DOHH2 (cell line): Measurements from ENCODE around the gene RIC1.

Source experiments
- H3F3A ChIP-seq: fragments of 200-600 bp; sonication (generic), shearing (Covaris generic); 2 replicates; pipeline ENCODE4 v1.6.0; 2016; ENCODE audit warnings: antibody characterized with exemption, mild to moderate bottlenecking; ENCODE audit not compliant: control insufficient read depth, insufficient read depth
- H3K27ac ChIP-seq: fragments of 200-600 bp; sonication (generic); 2 replicates; pipeline ENCODE4 v1.5.1; 2014; ENCODE audit warnings: low read depth, mild to moderate bottlenecking, low read length, moderate library complexity
- H3K27me3 ChIP-seq: fragments of 200-600 bp; sonication (generic); 2 replicates; pipeline ENCODE4 v1.6.1; 2014; ENCODE audit warnings: mild to moderate bottlenecking, low read length, mixed read lengths; ENCODE audit not compliant: control insufficient read depth
- H3K36me3 ChIP-seq: fragments of 200-600 bp; sonication (generic); 2 replicates; pipeline ENCODE4 v1.6.1; 2014; ENCODE audit warnings: mild to moderate bottlenecking, low read length, moderate library complexity, mixed read lengths; ENCODE audit not compliant: control insufficient read depth
- H3K4me1 ChIP-seq: fragments of 200-600 bp; sonication (generic); 2 replicates; pipeline ENCODE4 v1.6.1; 2014; ENCODE audit warnings: mild to moderate bottlenecking, low read length, mixed read lengths; ENCODE audit not compliant: control insufficient read depth
- H3K4me2 ChIP-seq: fragments of 200-600 bp; sonication (generic); 2 replicates; pipeline ENCODE4 v1.6.0; 2014; ENCODE audit warnings: mild to moderate bottlenecking, low read length, moderate library complexity
- H3K4me3 ChIP-seq: fragments of 200-600 bp; sonication (generic); 2 replicates; pipeline ENCODE4 v1.5.1; 2014; ENCODE audit warnings: mild to moderate bottlenecking, low read length, mixed read lengths
- H3K79me2 ChIP-seq: fragments of 200-600 bp; sonication (generic); 2 replicates; pipeline ENCODE4 v1.6.1; 2014; ENCODE audit warnings: mild to moderate bottlenecking, low read length, mixed read lengths; ENCODE audit not compliant: control insufficient read depth
- H3K9me2 ChIP-seq: fragments of 200-600 bp; sonication (generic); replicated peaks from 2 replicates; pipeline ENCODE4 v1.6.1; 2014; ENCODE audit warnings: mild to moderate bottlenecking, low read length, mixed read lengths; ENCODE audit not compliant: control insufficient read depth
- H3K9me3 ChIP-seq: fragments of 200-600 bp; sonication (generic); 2 replicates; pipeline ENCODE4 v1.6.1; 2014; ENCODE audit warnings: antibody characterized with exemption, low read length, mixed read lengths; ENCODE audit not compliant: control insufficient read depth, insufficient read depth
- H4K20me1 ChIP-seq: fragments of 200-600 bp; sonication (generic); 2 replicates; pipeline ENCODE4 v1.6.0; 2014; ENCODE audit warnings: low read depth, mild to moderate bottlenecking, antibody characterized with exemption, low read length, moderate library complexity; ENCODE audit not compliant: control insufficient read depth, insufficient read depth
- EZH2phosphoT487 ChIP-seq: fragments of 200-600 bp; sonication (generic); IDR thresholded peaks from 2 replicates; pipeline ENCODE4 v1.6.1; 2017; ENCODE audit warnings: borderline replicate concordance, mild to moderate bottlenecking, antibody characterized with exemption, low read length, moderate library complexity, mixed read lengths
- TF ChIP-seq, protein P1 (sequence below): fragments of 200-600 bp; sonication (generic); IDR thresholded peaks from one replicate; pipeline ENCODE4 v1.5.1; 2014; ENCODE audit warnings: antibody characterized with exemption, mild to moderate bottlenecking, low read depth, low read length; ENCODE audit not compliant: poor library complexity, severe bottlenecking

The RIC1 gene

DNA sequence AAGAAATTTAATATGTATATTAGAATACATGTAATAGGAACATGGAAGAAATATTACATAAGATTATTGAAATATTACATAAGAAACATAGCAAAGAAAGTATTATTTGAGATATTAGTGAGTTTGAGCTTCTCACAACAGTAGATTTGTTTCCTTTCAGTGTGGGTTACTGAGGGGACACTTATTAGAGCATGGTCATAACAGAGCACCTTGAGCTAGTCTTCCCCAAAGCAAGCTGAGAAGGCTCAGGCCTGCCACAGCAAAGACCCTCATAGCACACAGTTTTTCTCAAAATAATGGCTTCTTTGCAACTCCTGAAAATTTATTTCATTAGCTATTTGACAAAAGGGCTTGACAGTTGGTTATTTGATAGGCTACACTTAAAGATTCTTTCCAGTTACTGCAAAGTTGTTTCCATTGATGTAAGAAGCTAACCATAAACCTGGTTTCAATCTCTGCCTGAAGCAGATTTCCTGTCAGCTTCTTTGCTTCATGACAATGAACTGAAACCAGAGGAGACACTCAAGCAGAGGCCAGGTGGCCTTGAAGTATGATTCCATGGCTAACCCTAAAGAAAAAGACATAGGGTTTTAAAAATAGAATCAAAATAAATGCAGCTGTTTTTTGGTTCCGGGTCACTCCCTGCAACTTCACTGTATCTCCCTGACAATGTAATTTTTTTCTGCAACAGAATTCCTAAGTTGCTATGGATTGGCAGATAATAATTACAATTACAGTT is 135.4 kb downstream of the RIC1 start:
- H3K27me3 ChIP-seq: no peaks in the 10 kb centered on the region
- no peaks in the 10 kb centered on the region for H3K79me2 ChIP-seq
- no peak for TF ChIP-seq EZH2phosphoT487
- TF ChIP-seq, protein P1, sequence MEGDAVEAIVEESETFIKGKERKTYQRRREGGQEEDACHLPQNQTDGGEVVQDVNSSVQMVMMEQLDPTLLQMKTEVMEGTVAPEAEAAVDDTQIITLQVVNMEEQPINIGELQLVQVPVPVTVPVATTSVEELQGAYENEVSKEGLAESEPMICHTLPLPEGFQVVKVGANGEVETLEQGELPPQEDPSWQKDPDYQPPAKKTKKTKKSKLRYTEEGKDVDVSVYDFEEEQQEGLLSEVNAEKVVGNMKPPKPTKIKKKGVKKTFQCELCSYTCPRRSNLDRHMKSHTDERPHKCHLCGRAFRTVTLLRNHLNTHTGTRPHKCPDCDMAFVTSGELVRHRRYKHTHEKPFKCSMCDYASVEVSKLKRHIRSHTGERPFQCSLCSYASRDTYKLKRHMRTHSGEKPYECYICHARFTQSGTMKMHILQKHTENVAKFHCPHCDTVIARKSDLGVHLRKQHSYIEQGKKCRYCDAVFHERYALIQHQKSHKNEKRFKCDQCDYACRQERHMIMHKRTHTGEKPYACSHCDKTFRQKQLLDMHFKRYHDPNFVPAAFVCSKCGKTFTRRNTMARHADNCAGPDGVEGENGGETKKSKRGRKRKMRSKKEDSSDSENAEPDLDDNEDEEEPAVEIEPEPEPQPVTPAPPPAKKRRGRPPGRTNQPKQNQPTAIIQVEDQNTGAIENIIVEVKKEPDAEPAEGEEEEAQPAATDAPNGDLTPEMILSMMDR: no peak
- H3K4me1 ChIP-seq: no peaks in the 10 kb centered on the region
- H3K4me3 ChIP-seq: no peak overlapping the region
- no peaks in the 10 kb centered on the region for H4K20me1 ChIP-seq
- H3K4me2 ChIP-seq: no peak overlapping the region
- no peaks in the 10 kb centered on the region for H3K9me2 ChIP-seq
- peaks cover 96% of the 10 kb centered on the region for H3K36me3 ChIP-seq
- no peaks in the 10 kb centered on the region for H3K9me3 ChIP-seq
- H3K27ac ChIP-seq: no peak overlapping the region
- no peaks in the 10 kb centered on the region for H3F3A ChIP-seq

DNA sequence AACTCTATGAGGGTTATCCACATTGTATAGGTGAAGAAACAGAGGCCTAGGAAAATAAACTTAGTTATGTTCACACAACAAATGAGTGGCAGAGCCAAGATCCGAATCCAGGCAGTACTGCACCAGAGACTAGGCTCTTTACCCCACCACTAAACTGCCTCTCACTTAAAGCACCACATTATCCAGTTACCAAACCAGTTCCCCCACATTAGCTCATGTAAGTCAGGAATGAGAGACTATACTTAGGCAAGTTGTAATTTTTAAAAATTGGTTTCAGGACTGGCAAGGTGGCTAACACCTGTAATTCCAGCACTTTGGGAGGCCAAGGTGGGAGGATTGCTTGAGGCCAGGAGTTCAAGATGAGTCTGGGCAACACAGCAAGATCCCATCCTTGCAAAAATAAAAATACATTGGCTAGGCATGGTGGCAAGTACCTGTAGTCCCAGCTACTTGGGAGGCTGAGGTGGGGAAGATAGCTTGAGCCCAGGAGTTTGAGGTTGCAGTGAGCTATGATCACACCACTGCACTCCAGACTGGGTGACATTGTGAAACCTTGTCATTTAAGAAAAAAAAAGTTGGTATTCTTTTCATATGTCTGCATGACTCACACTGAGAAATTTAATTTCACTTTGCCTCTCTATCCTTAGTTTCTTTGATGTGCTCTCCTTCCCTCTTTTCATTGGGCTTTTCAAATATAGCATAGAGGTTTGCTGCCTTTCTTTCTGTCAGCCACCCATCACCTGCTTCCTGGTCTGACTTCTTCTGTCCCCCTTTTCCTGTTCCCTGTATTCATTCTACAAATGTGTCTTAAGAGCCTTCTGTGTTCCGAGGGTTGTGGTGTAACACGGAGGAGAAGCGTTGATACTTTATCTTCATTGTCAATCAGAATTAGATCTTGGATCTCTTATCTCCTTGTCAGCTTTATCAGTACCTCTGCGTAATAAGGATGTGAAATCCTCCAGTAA is 139.3 kb downstream of the RIC1 start:
- H3K27me3 ChIP-seq: no peaks in the 10 kb centered on the region
- H3K4me1 ChIP-seq: no peaks in the 10 kb centered on the region
- peaks cover 100% of the 10 kb centered on the region for H3K36me3 ChIP-seq
- H3K9me3 ChIP-seq: no peaks in the 10 kb centered on the region
- no peak for TF ChIP-seq EZH2phosphoT487
- TF ChIP-seq, protein P1: no peak
- H3K4me2 ChIP-seq: no peak overlapping the region
- H4K20me1 ChIP-seq: no peaks in the 10 kb centered on the region; the same call in 1 of the 2 replicates
- H3F3A ChIP-seq: no peaks in the 10 kb centered on the region
- H3K4me3 ChIP-seq: no peak overlapping the region
- H3K79me2 ChIP-seq: no peaks in the 10 kb centered on the region
- H3K9me2 ChIP-seq: no peaks in the 10 kb centered on the region
- no peak overlapping the region for H3K27ac ChIP-seq

DNA sequence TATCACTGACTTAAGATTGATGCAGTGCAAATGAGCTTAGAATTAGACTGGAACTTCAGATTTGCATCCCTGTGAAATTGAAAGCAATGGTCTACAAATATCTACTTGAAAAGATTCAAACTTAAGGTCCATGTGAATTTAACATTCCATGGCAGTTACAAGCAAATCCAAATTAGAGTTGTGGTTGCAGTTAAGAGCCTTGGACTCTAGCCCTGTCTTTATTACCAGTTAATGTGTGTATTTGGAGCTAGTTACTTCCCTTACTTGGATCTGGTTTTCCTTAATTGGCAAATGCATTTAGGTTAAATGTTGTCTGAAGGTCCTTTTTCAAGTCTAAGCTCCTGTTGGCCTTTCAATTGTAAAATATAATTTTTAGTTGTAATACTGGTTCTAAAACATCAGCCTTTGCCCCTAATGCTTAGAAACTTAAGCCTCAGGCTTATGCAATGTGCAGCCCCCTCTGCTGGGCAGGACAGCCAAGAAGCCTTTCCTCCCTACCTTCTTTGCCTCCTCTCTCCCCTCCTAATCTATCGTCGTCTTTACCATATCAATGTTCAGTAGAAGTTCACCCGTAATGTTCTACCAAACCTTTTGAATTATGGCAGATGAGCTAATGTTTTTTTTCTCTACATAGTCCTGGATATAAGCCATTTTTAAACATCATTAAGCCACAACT is 144.6 kb downstream of the RIC1 start:
- Histone ChIP-seq H3K27me3 (no peaks in the 10 kb centered on the region), H3K4me2 (no peak overlapping the region), H3K9me3 (peaks cover 11% of the 10 kb centered on the region), H3K36me3 (peaks cover 100% of the 10 kb centered on the region), H3F3A (no peaks in the 10 kb centered on the region; the same call in 1 of the 2 replicates), H3K4me3 (no peak overlapping the region), H3K79me2 (no peaks in the 10 kb centered on the region), H3K9me2 (no peaks in the 10 kb centered on the region), H4K20me1 (no peaks in the 10 kb centered on the region; the same call in 1 of the 2 replicates), H3K4me1 (no peaks in the 10 kb centered on the region), H3K27ac (no peak overlapping the region)
- TF ChIP-seq EZH2phosphoT487: no peak
- TF ChIP-seq, protein P1: no peak
